ENCODE measurements around the gene AGAP5. TPM values are rescaled to one million over a fixed set of nuclear protein-coding genes. Genes with fewer than 3 reads are reported as not detected.

AGAP5 gene
- total and polyA plus RNA-seq, 9 of the 15 experiments (the other 6 are each of a cell fraction or from before 2014, with no cell fraction given), result 0.32 to 7.5 (median 5.3) TPM

DNA sequence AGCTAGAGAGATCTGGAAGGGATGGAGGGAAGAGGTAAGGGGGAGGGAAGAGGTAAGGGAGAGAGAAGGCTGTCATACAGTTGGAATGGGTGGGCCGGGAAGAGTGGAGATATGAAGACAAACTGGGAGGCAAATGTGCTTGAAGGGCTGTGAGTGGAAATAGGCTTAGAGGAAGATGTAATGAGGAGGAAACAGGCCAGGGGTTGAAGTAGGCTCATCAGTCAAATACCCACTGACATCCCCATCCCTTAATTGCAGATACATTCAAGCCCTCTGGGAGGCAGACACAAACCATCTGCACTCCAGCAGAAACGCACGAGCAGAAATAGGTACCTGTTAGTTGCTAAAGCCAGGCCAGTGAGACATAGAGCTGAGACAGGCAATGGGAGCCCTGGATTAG is 44.2 kb downstream of the AGAP5 start (continued):
- TF ChIP-seq SETDB1 (IDR thresholded peaks at IDR 0.05; ENCODE audit: low read length), result no peak
- TF ChIP-seq, protein P1, sequence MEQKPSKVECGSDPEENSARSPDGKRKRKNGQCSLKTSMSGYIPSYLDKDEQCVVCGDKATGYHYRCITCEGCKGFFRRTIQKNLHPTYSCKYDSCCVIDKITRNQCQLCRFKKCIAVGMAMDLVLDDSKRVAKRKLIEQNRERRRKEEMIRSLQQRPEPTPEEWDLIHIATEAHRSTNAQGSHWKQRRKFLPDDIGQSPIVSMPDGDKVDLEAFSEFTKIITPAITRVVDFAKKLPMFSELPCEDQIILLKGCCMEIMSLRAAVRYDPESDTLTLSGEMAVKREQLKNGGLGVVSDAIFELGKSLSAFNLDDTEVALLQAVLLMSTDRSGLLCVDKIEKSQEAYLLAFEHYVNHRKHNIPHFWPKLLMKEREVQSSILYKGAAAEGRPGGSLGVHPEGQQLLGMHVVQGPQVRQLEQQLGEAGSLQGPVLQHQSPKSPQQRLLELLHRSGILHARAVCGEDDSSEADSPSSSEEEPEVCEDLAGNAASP (IDR thresholded peaks at IDR 0.05), result no peak
- TF ChIP-seq ZNF217 (CRISPR knock-in tag; IDR thresholded peaks at IDR 0.05), result no peak
- TF ChIP-seq ARID2 (IDR thresholded peaks at IDR 0.05), result 0 out of 2 replicates have a peak, but pooled peaks have one; percentile 62
- TF ChIP-seq DEAF1 (CRISPR knock-in tag; IDR thresholded peaks at IDR 0.05), result peak; percentile 77
- TF ChIP-seq, protein P2, sequence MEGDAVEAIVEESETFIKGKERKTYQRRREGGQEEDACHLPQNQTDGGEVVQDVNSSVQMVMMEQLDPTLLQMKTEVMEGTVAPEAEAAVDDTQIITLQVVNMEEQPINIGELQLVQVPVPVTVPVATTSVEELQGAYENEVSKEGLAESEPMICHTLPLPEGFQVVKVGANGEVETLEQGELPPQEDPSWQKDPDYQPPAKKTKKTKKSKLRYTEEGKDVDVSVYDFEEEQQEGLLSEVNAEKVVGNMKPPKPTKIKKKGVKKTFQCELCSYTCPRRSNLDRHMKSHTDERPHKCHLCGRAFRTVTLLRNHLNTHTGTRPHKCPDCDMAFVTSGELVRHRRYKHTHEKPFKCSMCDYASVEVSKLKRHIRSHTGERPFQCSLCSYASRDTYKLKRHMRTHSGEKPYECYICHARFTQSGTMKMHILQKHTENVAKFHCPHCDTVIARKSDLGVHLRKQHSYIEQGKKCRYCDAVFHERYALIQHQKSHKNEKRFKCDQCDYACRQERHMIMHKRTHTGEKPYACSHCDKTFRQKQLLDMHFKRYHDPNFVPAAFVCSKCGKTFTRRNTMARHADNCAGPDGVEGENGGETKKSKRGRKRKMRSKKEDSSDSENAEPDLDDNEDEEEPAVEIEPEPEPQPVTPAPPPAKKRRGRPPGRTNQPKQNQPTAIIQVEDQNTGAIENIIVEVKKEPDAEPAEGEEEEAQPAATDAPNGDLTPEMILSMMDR (IDR thresholded peaks at IDR 0.05 in 2 of 3, conservative IDR thresholded peaks at IDR 0.05 in 1 of 3; ENCODE audit: insufficient read depth in 2 of 3, low read depth in 1 of 3, low read length in 3 of 3), result peak; percentile 80 to 91 (median 82)
- TF ChIP-seq YBX1 (IDR thresholded peaks at IDR 0.05), result no peak
- TF ChIP-seq ZNF79 (CRISPR knock-in tag; IDR thresholded peaks at IDR 0.05; ENCODE audit: low read depth), result no peak
- TF ChIP-seq, protein P3, sequence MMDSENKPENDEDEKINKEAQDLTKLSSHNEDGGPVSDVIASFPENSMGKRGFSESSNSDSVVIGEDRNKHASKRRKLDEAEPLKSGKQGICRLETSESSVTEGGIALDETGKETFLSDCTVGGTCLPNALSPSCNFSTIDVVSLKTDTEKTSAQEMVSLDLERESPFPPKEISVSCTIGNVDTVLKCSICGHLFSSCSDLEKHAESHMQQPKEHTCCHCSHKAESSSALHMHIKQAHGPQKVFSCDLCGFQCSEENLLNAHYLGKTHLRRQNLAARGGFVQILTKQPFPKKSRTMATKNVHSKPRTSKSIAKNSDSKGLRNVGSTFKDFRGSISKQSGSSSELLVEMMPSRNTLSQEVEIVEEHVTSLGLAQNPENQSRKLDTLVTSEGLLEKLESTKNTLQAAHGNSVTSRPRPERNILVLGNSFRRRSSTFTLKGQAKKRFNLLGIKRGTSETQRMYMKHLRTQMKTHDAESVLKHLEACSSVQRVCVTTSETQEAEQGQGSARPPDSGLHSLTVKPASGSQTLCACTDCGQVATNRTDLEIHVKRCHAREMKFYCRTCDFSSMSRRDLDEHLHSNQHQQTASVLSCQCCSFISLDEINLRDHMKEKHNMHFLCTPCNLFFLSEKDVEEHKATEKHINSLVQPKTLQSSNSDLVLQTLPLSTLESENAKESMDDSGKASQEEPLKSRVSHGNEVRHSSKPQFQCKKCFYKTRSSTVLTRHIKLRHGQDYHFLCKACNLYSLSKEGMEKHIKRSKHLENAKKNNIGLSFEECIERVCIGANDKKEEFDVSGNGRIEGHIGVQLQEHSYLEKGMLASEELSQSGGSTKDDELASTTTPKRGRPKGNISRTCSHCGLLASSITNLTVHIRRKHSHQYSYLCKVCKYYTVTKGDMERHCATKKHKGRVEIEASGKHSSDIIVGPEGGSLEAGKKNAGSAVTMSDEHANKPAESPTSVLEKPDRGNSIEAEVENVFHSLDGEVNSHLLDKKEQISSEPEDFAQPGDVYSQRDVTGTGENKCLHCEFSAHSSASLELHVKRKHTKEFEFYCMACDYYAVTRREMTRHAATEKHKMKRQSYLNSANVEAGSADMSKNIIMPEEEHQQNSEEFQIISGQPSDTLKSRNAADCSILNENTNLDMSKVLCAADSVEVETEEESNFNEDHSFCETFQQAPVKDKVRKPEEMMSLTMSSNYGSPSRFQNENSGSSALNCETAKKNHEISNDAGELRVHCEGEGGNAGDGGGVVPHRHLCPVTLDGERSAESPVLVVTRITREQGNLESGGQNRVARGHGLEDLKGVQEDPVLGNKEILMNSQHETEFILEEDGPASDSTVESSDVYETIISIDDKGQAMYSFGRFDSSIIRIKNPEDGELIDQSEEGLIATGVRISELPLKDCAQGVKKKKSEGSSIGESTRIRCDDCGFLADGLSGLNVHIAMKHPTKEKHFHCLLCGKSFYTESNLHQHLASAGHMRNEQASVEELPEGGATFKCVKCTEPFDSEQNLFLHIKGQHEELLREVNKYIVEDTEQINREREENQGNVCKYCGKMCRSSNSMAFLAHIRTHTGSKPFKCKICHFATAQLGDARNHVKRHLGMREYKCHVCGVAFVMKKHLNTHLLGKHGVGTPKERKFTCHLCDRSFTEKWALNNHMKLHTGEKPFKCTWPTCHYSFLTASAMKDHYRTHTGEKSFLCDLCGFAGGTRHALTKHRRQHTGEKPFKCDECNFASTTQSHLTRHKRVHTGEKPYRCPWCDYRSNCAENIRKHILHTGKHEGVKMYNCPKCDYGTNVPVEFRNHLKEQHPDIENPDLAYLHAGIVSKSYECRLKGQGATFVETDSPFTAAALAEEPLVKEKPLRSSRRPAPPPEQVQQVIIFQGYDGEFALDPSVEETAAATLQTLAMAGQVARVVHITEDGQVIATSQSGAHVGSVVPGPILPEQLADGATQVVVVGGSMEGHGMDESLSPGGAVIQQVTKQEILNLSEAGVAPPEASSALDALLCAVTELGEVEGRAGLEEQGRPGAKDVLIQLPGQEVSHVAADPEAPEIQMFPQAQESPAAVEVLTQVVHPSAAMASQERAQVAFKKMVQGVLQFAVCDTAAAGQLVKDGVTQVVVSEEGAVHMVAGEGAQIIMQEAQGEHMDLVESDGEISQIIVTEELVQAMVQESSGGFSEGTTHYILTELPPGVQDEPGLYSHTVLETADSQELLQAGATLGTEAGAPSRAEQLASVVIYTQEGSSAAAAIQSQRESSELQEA (IDR thresholded peaks at IDR 0.05; ENCODE audit: low read depth), result no peak
- no peak for TF ChIP-seq EP400 (IDR thresholded peaks at IDR 0.05)
- TF ChIP-seq SP1 (CRISPR knock-in tag; IDR thresholded peaks at IDR 0.05), result no peak
- TF ChIP-seq HLTF (IDR thresholded peaks at IDR 0.05), result peak; percentile 79; the same call in 1 of the 2 replicates
- TF ChIP-seq ZNF785 (CRISPR knock-in tag; IDR thresholded peaks at IDR 0.05), result no peak
- peak; percentile 93 for TF ChIP-seq MEIS2 (IDR thresholded peaks at IDR 0.05; ENCODE audit: partially characterized antibody)
- no peak for TF ChIP-seq ZSCAN32 (CRISPR knock-in tag; IDR thresholded peaks at IDR 0.05)
- TF ChIP-seq, protein P4, sequence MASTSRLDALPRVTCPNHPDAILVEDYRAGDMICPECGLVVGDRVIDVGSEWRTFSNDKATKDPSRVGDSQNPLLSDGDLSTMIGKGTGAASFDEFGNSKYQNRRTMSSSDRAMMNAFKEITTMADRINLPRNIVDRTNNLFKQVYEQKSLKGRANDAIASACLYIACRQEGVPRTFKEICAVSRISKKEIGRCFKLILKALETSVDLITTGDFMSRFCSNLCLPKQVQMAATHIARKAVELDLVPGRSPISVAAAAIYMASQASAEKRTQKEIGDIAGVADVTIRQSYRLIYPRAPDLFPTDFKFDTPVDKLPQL (IDR thresholded peaks at IDR 0.05; ENCODE audit: extremely low read depth, insufficient read length), result no peak
